Transverse colon (tissue), 4 donors: Measurements from ENCODE around the gene MOB1A. TPM values are rescaled to one million over a fixed set of nuclear protein-coding genes. Genes with fewer than 3 reads are reported as not detected.

Experiments
- DNase-seq: peaks from one replicate; pipeline ENCODE4 v3.0.0-alpha.2; 2019
- H3K27ac ChIP-seq, 4 donors: fragments of 200-600 bp; sonication (generic); 2 replicates each; pipeline ENCODE4 v1.5.1; 2016 to 2018; ENCODE audit warnings: inconsistent platforms in 4 of 4
- H3K27me3 ChIP-seq: fragments of 200-600 bp; sonication (generic); 2 replicates; pipeline ENCODE4 v1.5.1; 2017; ENCODE audit warnings: inconsistent platforms
- H3K36me3 ChIP-seq, 4 donors: fragments of 200-600 bp; sonication (generic); 2 replicates each; pipeline ENCODE4 v1.5.1; 2017 to 2019; ENCODE audit warnings: inconsistent platforms in 4 of 4
- H3K4me1 ChIP-seq, 4 donors: fragments of 200-600 bp; sonication (generic); 2 replicates each; pipeline ENCODE4 v1.5.1; 2017 to 2020; ENCODE audit warnings: inconsistent platforms in 4 of 4
- H3K4me3 ChIP-seq, 4 donors: fragments of 200-600 bp; sonication (generic); 1 replicate in 1 of 4; 2 replicates in 3 of 4; pipeline versions ENCODE4 v1.5.1 to v1.6.1; 2017 to 2019; ENCODE audit warnings: inconsistent platforms in 4 of 4
- H3K9me3 ChIP-seq, 2 donors: fragments of 200-600 bp; sonication (generic); 2 replicates each; pipeline ENCODE4 v1.5.1; 2017 to 2019; ENCODE audit warnings: inconsistent platforms in 2 of 2
- EP300 ChIP-seq: sonication (generic); formaldehyde crosslinking; IDR thresholded peaks from one replicate; pipeline ENCODE4 v1.6.1; 2017; ENCODE audit warnings: antibody characterized with exemption, low read depth
- POLR2A ChIP-seq: fragments of 450-650 bp; IDR thresholded peaks from one replicate; pipeline ENCODE4 v1.6.1; 2016; ENCODE audit warnings: antibody characterized with exemption, mild to moderate bottlenecking, moderate library complexity
- POLR2AphosphoS5 ChIP-seq, 3 donors: sonication (generic); formaldehyde crosslinking; IDR thresholded peaks; one replicate each; pipeline ENCODE4 v1.6.1; 2016; ENCODE audit warnings: antibody characterized with exemption in 3 of 3
- WGBS, 2 donors: methylation state at CpG; one replicate each; pipeline ENCODE4 v1.1.5; 2018; ENCODE audit warnings: low coverage in 1 of 2; 5-methylcytosine and 5-hydroxymethylcytosine counted together
- in situ Hi-C, 4 donors: fragments of 200-750 bp; cut with MboI; loops; one replicate each; pipeline versions ENCODE4 v1.15.0 to v1.15.1; 2017; ENCODE audit warnings: low sequenced_read_pairs in 3 of 4, low pct_ligation_motif_present in 1 of 4, low pct_unique_long_range_greater_than_20kb in 1 of 4
- intact Hi-C: fragments of 100-400 bp; cut with DNase I; formaldehyde crosslinking; loops from one replicate; pipeline ENCODE4 v1.15.1; 2023; ENCODE audit warnings: low total_unique reads
- total RNA-seq, 4 donors: library from RNA; depleted of rRNA; stranded (reverse); fragments of >200 nt; gene quantifications; one replicate each; pipeline ENCODE4 v1.1.0, GENCODE V29; 2016
- TF ChIP-seq, protein P1 (sequence below), 5 experiments: fragments of 200-600 bp in 3 of 5; fragments of 450-650 bp in 2 of 5; sonication (generic) in 3 of 5; IDR thresholded peaks; 1 replicate in 2 of 5; 2 replicates in 3 of 5; pipeline ENCODE4 v1.5.1; 2016 to 2017; ENCODE audit warnings: antibody characterized with exemption in 5 of 5, inconsistent platforms in 3 of 5, mild to moderate bottlenecking in 2 of 5, moderate library complexity in 1 of 5

MOB1A gene
- total RNA-seq, 4 donors from 2014 or later: 43.0 to 91.9 (median 68.8) TPM

DNA sequence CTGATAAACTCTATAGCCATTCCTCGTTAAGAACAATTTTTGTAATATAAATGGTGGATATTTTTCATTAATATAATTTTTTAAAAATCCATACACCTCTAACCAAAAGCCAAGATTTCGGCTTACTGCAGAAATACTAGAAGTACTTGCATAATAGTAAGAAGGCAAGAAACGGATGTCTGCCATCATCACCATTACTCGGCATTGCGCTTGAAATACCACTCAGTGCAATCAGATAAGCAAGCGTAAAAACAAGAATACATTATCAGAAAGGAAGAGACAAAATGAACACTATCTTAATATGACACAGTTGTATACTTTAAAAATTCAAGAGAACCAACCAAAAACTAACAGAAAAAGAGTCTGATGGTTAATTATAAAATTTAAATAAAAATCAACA lies 15.7 kb downstream of the MOB1A start:
- DNase-seq: no peak
- Histone ChIP-seq H3K4me3 (no peak overlapping the region), H3K27ac (no peak overlapping the region), H3K27me3 (no peaks in the 10 kb centered on the region), H3K4me1 (no peaks in the 10 kb centered on the region), H3K9me3 (peaks cover 0 to 5% of the 10 kb centered on the region in 2 donors), H3K36me3 (peaks cover 0 to 90% (median 36%) of the 10 kb centered on the region in 4 donors)
- WGBS, 2 donors: 94 to 95% methylated on average over 6 of the region's 6 CpGs
- TF ChIP-seq POLR2AphosphoS5 (IDR thresholded peaks at IDR 0.05): no peak
- TF ChIP-seq EP300: no peak
- TF ChIP-seq, protein P1, sequence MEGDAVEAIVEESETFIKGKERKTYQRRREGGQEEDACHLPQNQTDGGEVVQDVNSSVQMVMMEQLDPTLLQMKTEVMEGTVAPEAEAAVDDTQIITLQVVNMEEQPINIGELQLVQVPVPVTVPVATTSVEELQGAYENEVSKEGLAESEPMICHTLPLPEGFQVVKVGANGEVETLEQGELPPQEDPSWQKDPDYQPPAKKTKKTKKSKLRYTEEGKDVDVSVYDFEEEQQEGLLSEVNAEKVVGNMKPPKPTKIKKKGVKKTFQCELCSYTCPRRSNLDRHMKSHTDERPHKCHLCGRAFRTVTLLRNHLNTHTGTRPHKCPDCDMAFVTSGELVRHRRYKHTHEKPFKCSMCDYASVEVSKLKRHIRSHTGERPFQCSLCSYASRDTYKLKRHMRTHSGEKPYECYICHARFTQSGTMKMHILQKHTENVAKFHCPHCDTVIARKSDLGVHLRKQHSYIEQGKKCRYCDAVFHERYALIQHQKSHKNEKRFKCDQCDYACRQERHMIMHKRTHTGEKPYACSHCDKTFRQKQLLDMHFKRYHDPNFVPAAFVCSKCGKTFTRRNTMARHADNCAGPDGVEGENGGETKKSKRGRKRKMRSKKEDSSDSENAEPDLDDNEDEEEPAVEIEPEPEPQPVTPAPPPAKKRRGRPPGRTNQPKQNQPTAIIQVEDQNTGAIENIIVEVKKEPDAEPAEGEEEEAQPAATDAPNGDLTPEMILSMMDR (IDR thresholded peaks at IDR 0.05): no peak
- TF ChIP-seq POLR2A: no peak
- in situ Hi-C loops: no loop called here
- intact Hi-C loops: no loop called here

DNA sequence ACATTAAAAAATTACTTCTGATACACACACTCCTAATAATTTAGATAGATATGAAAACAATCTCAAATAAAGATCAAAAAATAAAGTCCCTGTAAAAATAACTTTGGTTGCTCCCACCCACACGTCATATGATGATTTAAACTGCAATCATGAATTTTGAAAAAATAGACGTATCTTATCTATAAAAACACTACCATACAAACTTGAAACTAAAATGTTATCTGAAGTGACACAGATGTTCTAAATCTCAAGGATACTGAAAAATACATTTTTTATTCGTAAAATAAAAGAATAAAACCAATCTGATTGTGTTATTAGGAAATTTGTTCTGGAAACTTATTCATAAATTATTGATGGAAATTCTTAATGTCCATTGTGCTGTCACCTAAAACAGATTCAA lies 22.8 kb downstream of the MOB1A start:
- intact Hi-C loops: no loop called here
- H3K36me3 ChIP-seq: peaks cover 0 to 70% (median 20%) of the 10 kb centered on the region in 4 donors

DNA sequence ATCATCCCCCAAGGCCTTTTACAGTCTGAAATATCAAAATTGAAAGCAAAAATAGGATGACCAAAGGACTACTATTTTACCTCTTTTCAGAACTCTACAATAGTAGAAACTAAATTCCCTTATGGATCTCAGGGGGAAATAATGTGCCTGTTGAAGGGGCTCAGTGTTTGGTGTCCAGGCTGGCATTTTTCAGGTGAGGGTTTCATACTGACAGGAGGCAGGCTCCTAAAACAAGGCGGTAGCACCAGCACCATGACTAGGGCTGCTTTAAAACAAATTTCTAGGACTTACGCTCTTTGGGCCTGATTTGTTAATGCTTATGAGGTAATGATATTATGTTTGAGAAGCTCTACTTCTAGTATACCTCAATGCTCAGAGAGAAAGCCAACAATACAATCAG lies 25.7 kb downstream of the MOB1A start:
- H3K27me3 ChIP-seq: no peaks in the 10 kb centered on the region
- H3K27ac ChIP-seq: no peak overlapping the region
- in situ Hi-C loops: no loop called here
- no peak for TF ChIP-seq POLR2A
- TF ChIP-seq, protein P1 (IDR thresholded peaks at IDR 0.05): no peak
- no peak for TF ChIP-seq POLR2AphosphoS5 (IDR thresholded peaks at IDR 0.05)
- TF ChIP-seq EP300: no peak
- H3K4me3 ChIP-seq: no peak overlapping the region
- no peaks in the 10 kb centered on the region for H3K9me3 ChIP-seq
- peaks cover 0 to 47% (median 17%) of the 10 kb centered on the region in 4 donors for H3K36me3 ChIP-seq
- DNase-seq: no peak
- WGBS, 2 donors: 83 to 100% methylated on average over 2 of the region's 2 CpGs
- H3K4me1 ChIP-seq: peaks cover 0 to 9% (median 6%) of the 10 kb centered on the region in 4 donors
- intact Hi-C loops: no loop called here

More for the DNA sequence above, 22.8 kb downstream of the MOB1A start:
- in situ Hi-C loops: no loop called here
- Histone ChIP-seq H3K4me1 (no peaks in the 10 kb centered on the region), H3K27ac (no peak overlapping the region), H3K27me3 (no peaks in the 10 kb centered on the region), H3K9me3 (no peaks in the 10 kb centered on the region), H3K4me3 (no peak overlapping the region)
- whole genome bisulfite sequencing, 2 donors: 86 to 91% methylated on average over 3 of the region's 3 CpGs
- DNase-seq: no peak
- no peak for TF ChIP-seq POLR2AphosphoS5 (IDR thresholded peaks at IDR 0.05)
- TF ChIP-seq, protein P1 (IDR thresholded peaks at IDR 0.05): no peak
- TF ChIP-seq POLR2A: no peak
- TF ChIP-seq EP300: no peak

DNA sequence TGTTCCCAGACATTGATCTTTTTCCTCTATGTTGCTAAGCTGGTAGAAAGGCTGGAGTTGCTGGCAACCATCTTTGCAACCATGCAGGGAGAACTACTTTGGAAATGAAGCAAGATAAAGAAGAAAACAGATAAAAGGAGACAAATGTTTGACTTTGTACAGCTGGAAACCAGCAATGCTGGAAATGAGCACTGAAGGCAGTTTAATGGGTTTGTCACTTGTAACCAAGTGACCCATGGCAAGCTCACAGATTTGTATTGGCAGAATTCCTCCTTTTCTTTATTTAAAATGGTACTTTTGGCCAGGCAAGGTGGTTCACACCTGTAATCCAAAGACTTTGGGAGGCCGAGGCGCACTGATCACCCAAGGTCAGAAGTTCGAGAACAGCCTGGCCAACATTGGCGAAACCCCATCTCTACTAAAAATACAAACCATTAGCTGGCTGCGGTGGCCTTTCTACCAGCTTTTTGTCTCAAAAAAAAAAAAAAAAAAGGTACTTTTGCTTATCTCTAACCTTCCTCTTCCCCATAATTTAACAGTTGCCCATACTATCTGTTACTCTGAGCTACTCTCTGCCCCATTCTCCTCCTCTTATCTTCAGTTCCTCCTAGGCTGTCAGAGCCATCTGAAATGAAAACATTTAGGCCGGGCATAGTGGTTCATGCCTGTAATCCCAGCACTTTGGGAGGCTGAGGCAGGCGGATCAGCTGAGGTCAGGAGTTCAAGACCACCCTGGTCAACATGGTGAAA lies 28.9 kb downstream of the MOB1A start:
- Histone ChIP-seq H3K9me3 (no peaks in the 10 kb centered on the region), H3K4me3 (no peak overlapping the region), H3K36me3 (peaks cover 0 to 15% (median 4%) of the 10 kb centered on the region in 4 donors), H3K4me1 (peaks cover 8 to 22% (median 17%) of the 10 kb centered on the region in 4 donors), H3K27ac (no peak overlapping the region), H3K27me3 (no peaks in the 10 kb centered on the region)
- in situ Hi-C loops: loop anchor here in 3 of 4 donors (25.0 kb wide), 2 partner anchors 312 to 337 kb away; partner anchors contain the start of gene STAMBP (in 2 of the 3)
- TF ChIP-seq EP300: no peak
- no peak for TF ChIP-seq POLR2AphosphoS5 (IDR thresholded peaks at IDR 0.05)
- TF ChIP-seq, protein P1 (IDR thresholded peaks at IDR 0.05): no peak
- TF ChIP-seq POLR2A: no peak
- intact Hi-C loops: no loop called here
- 83 to 92% methylated on average over 2 to 7 of the region's 7 CpGs for WGBS, 2 donors
- DNase-seq: no peak
